Adrenal gland (tissue), 12 donors: ENCODE results near the gene PSAP. TPM values are rescaled to one million over a fixed set of nuclear protein-coding genes. Genes with fewer than 3 reads are reported as not detected.

Experiments
- DNase-seq, 7 donors: peaks; one replicate each; pipeline ENCODE4 v3.0.0-alpha.2; 2019 to 2020
- H3K27ac ChIP-seq, 5 donors: fragments of 200-600 bp; sonication (generic) in 4 of 5; 1 replicate in 3 of 5; 2 replicates in 2 of 5; pipeline versions ENCODE4 v1.5.1 to v1.8.0; 2016 to 2020; ENCODE audit warnings: mild to moderate bottlenecking in 1 of 5
- H3K27me3 ChIP-seq: fragments of 200-600 bp; 2 replicates; pipeline ENCODE4 v1.8.0; 2021
- H3K36me3 ChIP-seq, 2 donors: fragments of 200-600 bp; replicated peaks in 1 of 2; 1 replicate in 1 of 2; 2 replicates in 1 of 2; pipeline versions ENCODE4 v1.5.1 to v1.8.0; 2018 to 2022
- H3K4me1 ChIP-seq, 2 donors: fragments of 200-600 bp; replicated peaks in 1 of 2; 1 replicate in 1 of 2; 2 replicates in 1 of 2; pipeline versions ENCODE4 v1.5.1 to v1.8.0; 2018 to 2021
- H3K4me3 ChIP-seq, 4 donors: fragments of 200-600 bp; sonication (generic) in 3 of 4; one replicate each; pipeline ENCODE4 v1.5.1; 2016 to 2018
- H3K9me3 ChIP-seq, 3 donors: fragments of 200-600 bp; sonication (generic) in 1 of 3; replicated peaks in 1 of 3; 1 replicate in 2 of 3; 2 replicates in 1 of 3; pipeline versions ENCODE4 v1.5.1 to v1.8.0; 2016 to 2021
- CTCF ChIP-seq, 6 experiments: fragments of 450-650 bp in 4 of 6; fragments of 200-600 bp in 2 of 6; sonication (generic) in 1 of 6; IDR thresholded peaks; 1 replicate in 5 of 6; 2 replicates in 1 of 6; pipeline versions ENCODE4 v1.5.1 to v1.8.0; 2016 to 2021; ENCODE audit warnings: antibody characterized with exemption in 6 of 6, mild to moderate bottlenecking in 2 of 6, moderate library complexity in 1 of 6
- POLR2A ChIP-seq, 2 donors: fragments of 450-650 bp; IDR thresholded peaks; one replicate each; pipeline ENCODE4 v1.6.1; 2017; ENCODE audit warnings: antibody characterized with exemption in 2 of 2, mild to moderate bottlenecking in 2 of 2, moderate library complexity in 1 of 2
- WGBS, 4 donors: extraction: QIAGEN DNeasy Blood & Tissue Kit in 2 of 4; methylation state at CpG; one replicate each; pipeline versions ENCODE4 v1.1.5 to v1.1.7; 2013 to 2017; 5-methylcytosine and 5-hydroxymethylcytosine counted together
- intact Hi-C, 2 donors: fragments of 100-400 bp; cut with DNase I; formaldehyde crosslinking; loops; one replicate each; pipeline versions ENCODE4 v1.14.1 to v1.15.0; 2022 to 2023
- polyA plus RNA-seq, 3 donors: library from polyadenylated mRNA; stranded (reverse); fragments of 200-250 nt in 2 of 3; fragments of 350-450 nt in 1 of 3; fragmentation: Illumina TruSeq in 1 of 3; extraction: RNeasy Lipid Tissue Mini Kit (QIAGEN cat#74804) in 1 of 3; gene quantifications; one replicate each; pipeline ENCODE4 v1.2.3, GENCODE V29; 2013 to 2014
- total RNA-seq, 9 donors: library from RNA; depleted of rRNA in 4 of 9; stranded (reverse); fragments of >200 nt in 4 of 9; fragments of 120-200 nt in 1 of 9; fragmentation: NEBNext Ultra II Directional in 1 of 9; extraction: Animal tissue kit (Norgen Biotek cat#: 25700) in 1 of 9; gene quantifications; one replicate each; pipeline versions ENCODE4 v1.1.0 to v1.2.4, GENCODE V29; 2013 to 2023
- donor health status: healthy with polysubstance abuse.
- donor health status: Bipolar disorder and iron deficiency.
- donor health status: DM: yes; HTN: yes; CAD: no.
- donor health status: DM: no; HTN: no; CAD: no.
- donor health status: DM: no; HTN: no; CAD: no.
- donor health status: DM: yes; HTN: yes; CAD: no.

PSAP gene
- total and polyA plus RNA-seq, 12 donors: 623 to 3,452 (median 2,140) TPM

- no peaks in the 10 kb centered on the region for H3K27me3 ChIP-seq
- no peak for DNase-seq
- intact Hi-C loops: no loop called here
- H3K4me1 ChIP-seq: peaks cover 12 to 20% of the 10 kb centered on the region in 2 donors
- TF ChIP-seq POLR2A (IDR thresholded peaks at IDR 0.05): no peak
- no peak for TF ChIP-seq CTCF (IDR thresholded peaks at IDR 0.05)
- WGBS, 4 donors: 76 to 92% (median 91%) methylated on average over 3 to 4 of the region's 4 CpGs
- H3K27ac ChIP-seq: no peak overlapping the region
- no peak overlapping the region for H3K4me3 ChIP-seq
- H3K9me3 ChIP-seq: no peaks in the 10 kb centered on the region
- H3K36me3 ChIP-seq: peaks cover 0 to 98% of the 10 kb centered on the region in 2 donors
These were observed 27.7 kb downstream of the PSAP start for GRCh38 chr10:71823356-71823755.

- intact Hi-C loops: no loop called here
- H3K4me1 ChIP-seq: peaks cover 24 to 32% of the 10 kb centered on the region in 2 donors
- H3K9me3 ChIP-seq: no peaks in the 10 kb centered on the region
- H3K27ac ChIP-seq: peak overlapping the region in 1 of 5 donors; percentile 10
- peaks cover 0 to 97% of the 10 kb centered on the region in 2 donors for H3K36me3 ChIP-seq
- no peak overlapping the region for H3K4me3 ChIP-seq
- DNase-seq: no peak
- TF ChIP-seq CTCF (IDR thresholded peaks at IDR 0.05) (no peak), POLR2A (IDR thresholded peaks at IDR 0.05) (no peak)
- no peaks in the 10 kb centered on the region for H3K27me3 ChIP-seq
- 54 to 75% (median 64%) methylated on average over 7 to 9 of the region's 9 CpGs for WGBS, 4 donors
These were observed 28.9 kb downstream of the PSAP start for GRCh38 chr10:71821909-71822763.

- WGBS, 4 donors: 72 to 84% (median 82%) methylated on average over 8 of the region's 8 CpGs
- peak overlapping the region in 2 of 5 donors; percentile 4 to 37 for H3K27ac ChIP-seq
- H3K27me3 ChIP-seq: no peaks in the 10 kb centered on the region
- peaks cover 0 to 97% of the 10 kb centered on the region in 2 donors for H3K36me3 ChIP-seq
- H3K4me1 ChIP-seq: peaks cover 24 to 43% of the 10 kb centered on the region in 2 donors
- DNase-seq: no peak
- H3K4me3 ChIP-seq: no peak overlapping the region
- TF ChIP-seq CTCF (IDR thresholded peaks at IDR 0.05): no peak
- no peak for TF ChIP-seq POLR2A (IDR thresholded peaks at IDR 0.05)
- intact Hi-C loops: no loop called here
- H3K9me3 ChIP-seq: no peaks in the 10 kb centered on the region
These were observed 30.1 kb downstream of the PSAP start for GRCh38 chr10:71820966-71821365.

- peaks cover 0 to 97% of the 10 kb centered on the region in 2 donors for H3K36me3 ChIP-seq
- peaks cover 24 to 43% of the 10 kb centered on the region in 2 donors for H3K4me1 ChIP-seq
These were observed 31.1 kb downstream of the PSAP start for GRCh38 chr10:71819985-71820384.

More at GRCh38 chr10:71819985-71820384, 31.1 kb downstream of the PSAP start:
- Histone ChIP-seq H3K27me3 (no peaks in the 10 kb centered on the region), H3K27ac (peak overlapping the region in 2 of 5 donors; percentile 37 to 66), H3K9me3 (no peaks in the 10 kb centered on the region), H3K4me3 (no peak overlapping the region)
- TF ChIP-seq POLR2A (IDR thresholded peaks at IDR 0.05) (no peak), CTCF (IDR thresholded peaks at IDR 0.05) (no peak)
- intact Hi-C loops: loop anchor here (10.0 kb wide), 3 partner anchors 65 to 435 kb away; partner anchors contain the start of gene CDH23 (in 1 of the 2)
- DNase-seq: peak in 1 of 7 donors; percentile 15
- WGBS, 4 donors: 72 to 92% (median 87%) methylated on average over 3 to 6 of the region's 6 CpGs
